ENCODE measurements around the gene GNA14.
A peak's percentile ranks its signal among the peaks of the same experiment; 100 is the strongest.
"Not testable (repeated sequence)": the region's sequence is repeated elsewhere in the genome, so short reads cannot be mapped to it uniquely, and the experiment has no call there.

Gene GNA14

GRCh38 chr9:77489405-77490163 lies 158.5 kb downstream of the GNA14 start:
- not testable (repeated sequence) for DNase-seq (ENCODE audit: low read depth)

GRCh38 chr9:77488439-77489126 lies 159.5 kb downstream of the GNA14 start:
- DNase-seq (ENCODE audit: low read depth), result peak; percentile 54

- DNase-seq (ENCODE audit: low read depth), result peak; percentile 28
These were observed 161.2 kb downstream of the GNA14 start for GRCh38 chr9:77486968-77487367.

GRCh38 chr9:77486463-77486862 lies 161.7 kb downstream of the GNA14 start:
- no peak for DNase-seq (ENCODE audit: low read depth)

GRCh38 chr9:77475641-77476473 lies 172.3 kb downstream of the GNA14 start:
- peak; percentile 60 for DNase-seq (ENCODE audit: low read depth)

- no peak for DNase-seq (ENCODE audit: low read depth)
These were observed 173.2 kb downstream of the GNA14 start for GRCh38 chr9:77474936-77475335.

GRCh38 chr9:77472646-77473045 lies 175.5 kb downstream of the GNA14 start:
- DNase-seq (ENCODE audit: low read depth), result peak; percentile 23

- DNase-seq (ENCODE audit: low read depth), result no peak
These were observed 176.6 kb downstream of the GNA14 start for GRCh38 chr9:77471572-77471971.

- DNase-seq (ENCODE audit: low read depth), result no peak
These were observed 178.4 kb downstream of the GNA14 start for GRCh38 chr9:77469515-77470231.

GRCh38 chr9:77464661-77465060 lies 183.5 kb downstream of the GNA14 start:
- DNase-seq (ENCODE audit: low read depth), result no peak

- no peak for DNase-seq (ENCODE audit: low read depth)
These were observed 185.0 kb downstream of the GNA14 start for GRCh38 chr9:77463151-77463550.

- DNase-seq (ENCODE audit: low read depth), result no peak
These were observed 186.1 kb downstream of the GNA14 start for GRCh38 chr9:77462066-77462465.

GRCh38 chr9:77460938-77461337 lies 187.2 kb downstream of the GNA14 start:
- no peak for DNase-seq (ENCODE audit: low read depth)

GRCh38 chr9:77457916-77458592 lies 190.1 kb downstream of the GNA14 start:
- DNase-seq (ENCODE audit: low read depth), result peak; percentile 79

- DNase-seq (ENCODE audit: low read depth), result peak; percentile 92
These were observed 191.2 kb downstream of the GNA14 start for GRCh38 chr9:77456829-77457437.

GRCh38 chr9:77455312-77455927 lies 192.7 kb downstream of the GNA14 start:
- peak; percentile 66 for DNase-seq (ENCODE audit: low read depth)

- no peak for DNase-seq (ENCODE audit: low read depth)
These were observed 193.5 kb downstream of the GNA14 start for GRCh38 chr9:77454663-77455062.

GRCh38 chr9:77453825-77454647 lies 194.1 kb downstream of the GNA14 start:
- DNase-seq (ENCODE audit: low read depth), result no peak

GRCh38 chr9:77451507-77451906 lies 196.6 kb downstream of the GNA14 start:
- peak; percentile 8 for DNase-seq (ENCODE audit: low read depth)

- DNase-seq (ENCODE audit: low read depth), result no peak
These were observed 198.0 kb downstream of the GNA14 start for GRCh38 chr9:77450085-77450475.

All from ELR (cell line).